A549 treated with RU486 at 1 μM for 4 hours (cell line): ENCODE data around the gene PSKH1. TPM values are rescaled to one million over a fixed set of nuclear protein-coding genes. Genes with fewer than 3 reads are reported as not detected.

Experiments
- total RNA-seq: library from RNA; stranded (reverse); fragments of 200-300 nt; extraction: Qiagen RNA extraction; gene quantifications from 5 replicates; pipeline ENCODE4 v1.2.3, GENCODE V29; 2022; ENCODE audit warnings: low read depth

Gene PSKH1
- total RNA-seq, result 10.0 to 16.2 TPM (median 15.6 TPM) in 5 replicates

DNA sequence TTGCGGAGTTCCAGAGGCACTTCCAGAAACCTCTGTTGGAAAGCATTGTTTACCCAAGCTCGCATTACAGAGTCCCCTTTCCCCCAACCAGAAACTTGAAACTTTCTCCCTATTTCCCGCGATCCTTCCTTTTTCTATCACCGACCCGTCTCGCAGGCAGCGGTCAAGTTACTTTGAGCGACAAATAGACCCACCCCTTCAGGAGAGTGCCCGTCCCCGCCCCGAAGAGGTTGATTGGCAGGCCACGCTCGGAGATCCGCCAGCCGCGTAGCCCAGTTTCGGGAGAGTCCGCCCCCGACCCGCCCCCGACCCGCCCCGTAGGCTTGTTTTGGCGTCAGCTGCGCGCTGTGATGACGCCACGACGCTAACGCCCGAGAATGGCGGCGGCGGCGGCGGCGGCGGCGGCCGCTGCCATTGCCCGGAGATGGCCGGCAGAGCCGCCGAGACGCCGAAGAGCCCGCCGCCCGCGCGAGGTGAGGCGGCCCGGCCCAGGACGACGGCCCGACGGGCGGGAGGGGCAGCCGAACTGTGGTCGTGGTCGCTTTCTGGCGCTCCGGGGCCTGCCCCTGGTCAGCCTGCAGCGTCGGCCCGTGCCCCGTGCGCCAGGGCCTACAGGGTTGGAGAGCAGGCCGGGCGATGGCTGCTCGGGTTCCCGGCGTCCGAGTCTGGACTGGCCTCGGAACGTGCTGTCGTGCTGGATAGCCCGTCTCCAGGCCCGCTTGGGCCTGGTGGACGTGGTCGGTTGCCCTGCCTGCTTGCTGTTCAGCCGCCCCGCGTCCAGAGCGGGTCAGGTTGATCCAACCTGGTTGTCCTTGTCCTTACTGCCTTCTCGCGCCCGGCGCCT is at the start of gene PSKH1:
PSKH1 (plus strand) TSS at position 356 of the 844 bp plus-strand sequence. CDS start 15,496 bp downstream, outside the sequence.

GRCh38 chr16:67846320-67847063 is 46.6 kb upstream of the PSKH1 start, which contains the start of gene NUTF2:
NUTF2 (plus strand) TSS chr16:67846933; CDS start chr16:67865131, 18,198 bp downstream.

GRCh38 chr16:67847064-67847861 is 45.8 kb upstream of the PSKH1 start, which contains the start of gene CENPT:
CENPT (minus strand) TSS chr16:67847693; CDS start chr16:67833859, 13,834 bp downstream.

GRCh38 chr16:67872631-67873434 is 20.2 kb upstream of the PSKH1 start, which contains the start of gene EDC4:
EDC4 (plus strand) TSS chr16:67873052; CDS start chr16:67873262, 210 bp downstream.

DNA sequence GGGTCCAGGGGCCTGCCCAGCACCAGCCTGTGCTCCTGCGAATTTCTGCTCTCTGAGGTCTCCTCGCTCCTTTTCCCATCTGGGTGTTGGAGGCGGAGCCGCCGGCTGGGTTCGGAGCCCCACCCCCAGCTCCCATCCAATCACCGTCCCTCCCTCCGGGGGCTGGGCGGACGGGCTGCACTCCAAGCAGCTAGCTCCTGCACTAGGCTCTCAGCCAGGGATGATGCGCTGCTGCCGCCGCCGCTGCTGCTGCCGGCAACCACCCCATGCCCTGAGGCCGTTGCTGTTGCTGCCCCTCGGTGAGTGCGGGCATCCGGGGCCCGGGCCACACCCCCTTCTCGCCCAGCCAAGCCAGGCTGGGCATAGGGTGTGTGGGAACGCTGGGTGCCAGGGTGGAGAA is 8.4 kb upstream of the PSKH1 start, which contains the start of gene NRN1L:
NRN1L (plus strand) TSS at position 202 of the 400 bp plus-strand sequence; CDS start at position 221, 19 bp downstream.

GRCh38 chr16:67931712-67932461 is 38.8 kb downstream of the PSKH1 start, which contains the start of gene CTRL:
CTRL (minus strand) TSS chr16:67931862; CDS start chr16:67931852, 10 bp downstream.

GRCh38 chr16:67936124-67936879 is 43.2 kb downstream of the PSKH1 start, which contains the start of gene PSMB10:
PSMB10 (minus strand) TSS chr16:67936850; CDS start chr16:67936749, 101 bp downstream.

GRCh38 chr16:67943619-67944504 is 50.8 kb downstream of the PSKH1 start, which contains the start of gene LCAT:
LCAT (minus strand) TSS chr16:67944120; CDS start chr16:67944101, 19 bp downstream.

DNA sequence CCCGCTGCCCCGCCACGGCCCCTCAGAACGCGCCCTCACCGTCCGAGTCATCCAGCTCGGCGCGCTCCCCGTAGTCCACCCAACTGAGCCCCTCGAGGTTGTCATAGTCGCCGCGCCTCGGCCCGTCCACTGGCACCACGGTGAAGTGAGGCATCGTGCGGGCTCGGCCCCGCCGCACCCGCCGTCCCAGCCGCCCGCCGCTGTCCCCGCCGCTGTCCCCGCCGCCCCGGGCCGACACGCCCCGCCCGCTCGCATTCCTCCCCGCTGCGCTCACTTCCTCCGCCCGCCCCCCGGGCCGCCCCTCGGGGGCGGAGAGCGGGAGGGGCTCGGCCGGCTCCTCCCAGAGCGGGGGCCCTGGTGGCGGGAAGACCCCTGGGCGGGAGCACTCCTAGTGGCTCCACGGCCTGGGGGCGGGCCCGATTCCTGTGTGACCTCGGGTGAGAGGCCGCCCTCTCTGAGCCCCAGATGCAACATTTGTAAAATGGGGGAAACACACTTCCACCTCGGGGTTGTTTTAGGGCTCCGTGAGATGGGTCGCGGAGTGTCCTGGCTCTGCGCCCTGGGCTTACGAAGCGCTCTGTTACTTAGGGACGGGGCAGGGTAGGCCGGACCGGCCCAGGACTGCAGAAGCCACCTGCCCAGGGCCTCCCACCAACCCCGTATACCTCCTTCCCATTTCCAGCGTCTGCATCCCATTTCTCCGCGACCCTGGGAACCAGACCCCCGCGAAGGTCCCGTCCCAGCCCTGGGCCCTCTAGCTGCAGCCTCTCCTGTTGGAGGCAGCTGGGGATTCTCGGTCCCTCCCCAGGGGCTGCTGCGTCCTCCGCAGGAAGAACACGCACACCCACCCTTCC is 75.6 kb downstream of the PSKH1 start, which contains the start of gene SLC12A4:
SLC12A4 (minus strand) TSS at position 238 of the 854 bp plus-strand sequence; CDS start at position 154, 84 bp downstream.

Other genes starting within 250 kb of the PSKH1 start
- 1.0 to 2.0 TPM (median 1.7 TPM) in 5 replicates for gene CARMIL2, start 248.1 kb upstream of the PSKH1 start, total RNA-seq
- 23.8 to 36.1 TPM (median 33.6 TPM) in 5 replicates for gene ACD, start 233.0 kb upstream of the PSKH1 start, total RNA-seq
- gene PARD6A, start 232.3 kb upstream of the PSKH1 start, total RNA-seq, result 1.2 to 2.1 TPM (median 1.7 TPM) in 5 replicates
- gene ENKD1, start 226.5 kb upstream of the PSKH1 start, total RNA-seq, result 9.4 to 11.1 TPM (median 10.4 TPM) in 5 replicates
- gene C16orf86, start 226.4 kb upstream of the PSKH1 start, total RNA-seq, result 0.14 TPM in 1 of 5 replicates, not detected in the others
- gene GFOD2, start 173.9 kb upstream of the PSKH1 start, total RNA-seq, result 16.9 to 17.9 TPM (median 17.0 TPM) in 5 replicates
- 8.1 to 9.9 TPM (median 8.8 TPM) in 5 replicates for gene RANBP10, start 86.7 kb upstream of the PSKH1 start, total RNA-seq
- 0.33 to 0.71 TPM (median 0.46 TPM) in 5 replicates for gene TSNAXIP1, start 86.4 kb upstream of the PSKH1 start, total RNA-seq
- 27.0 to 43.3 TPM (median 40.3 TPM) in 5 replicates for gene THAP11, start 50.9 kb upstream of the PSKH1 start, total RNA-seq
- gene NUTF2, start 46.3 kb upstream of the PSKH1 start, total RNA-seq, result 237 to 270 TPM (median 244 TPM) in 5 replicates
- gene CENPT, start 45.6 kb upstream of the PSKH1 start, total RNA-seq, result 23.0 to 30.4 TPM (median 28.9 TPM) in 5 replicates
- 50.7 to 67.5 TPM (median 64.8 TPM) in 5 replicates for gene EDC4, start 20.2 kb upstream of the PSKH1 start, total RNA-seq
- not detected in 5 replicates for gene NRN1L, start 8.4 kb upstream of the PSKH1 start, total RNA-seq
- gene CTRL, start 38.6 kb downstream of the PSKH1 start, total RNA-seq, result 1.1 to 3.1 TPM (median 1.8 TPM) in 5 replicates
- gene PSMB10, start 43.6 kb downstream of the PSKH1 start, total RNA-seq, result 41.8 to 55.9 TPM (median 52.2 TPM) in 5 replicates
- gene LCAT, start 50.9 kb downstream of the PSKH1 start, total RNA-seq, result 5.1 to 12.7 TPM (median 10.8 TPM) in 5 replicates
- 21.7 to 31.2 TPM (median 23.7 TPM) in 5 replicates for gene SLC12A4, start 75.4 kb downstream of the PSKH1 start, total RNA-seq
- gene DPEP3, start 87.2 kb downstream of the PSKH1 start, total RNA-seq, result not detected in 5 replicates
- gene DPEP2, start 106.2 kb downstream of the PSKH1 start, total RNA-seq, result not detected in 5 replicates
- not detected in 5 replicates for gene DPEP2NB, start 122.7 kb downstream of the PSKH1 start, total RNA-seq
- 18.0 to 23.0 TPM (median 20.5 TPM) in 5 replicates for gene DDX28, start 130.0 kb downstream of the PSKH1 start, total RNA-seq
- 17.4 to 18.0 TPM (median 18.0 TPM) in 5 replicates for gene DUS2, start 130.0 kb downstream of the PSKH1 start, total RNA-seq
- gene NFATC3, start 192.1 kb downstream of the PSKH1 start, total RNA-seq, result 12.9 to 16.5 TPM (median 16.2 TPM) in 5 replicates